NT2/D1 (cell line): ENCODE measurements around the gene LRBA.

Source experiments
- DNase-seq: peaks from one replicate; pipeline ENCODE4 v3.0.0-alpha.2; 2011; ENCODE audit warnings: low read depth, low spot score
- H3K27me3 ChIP-seq: 2 replicates; pipeline ENCODE4 v1.6.0; 2011; ENCODE audit warnings: mild to moderate bottlenecking; ENCODE audit not compliant: insufficient read length, insufficient read depth
- H3K36me3 ChIP-seq: 2 replicates; pipeline ENCODE4 v1.6.1; 2011; ENCODE audit warnings: mild to moderate bottlenecking, low read length, mixed read lengths; ENCODE audit not compliant: insufficient read depth, insufficient read length
- H3K4me1 ChIP-seq: 2 replicates; pipeline ENCODE4 v1.5.1; 2011; ENCODE audit not compliant: insufficient read depth, insufficient read length
- H3K4me3 ChIP-seq: 2 replicates; pipeline ENCODE4 v1.5.1; 2011; ENCODE audit warnings: low read depth; ENCODE audit not compliant: insufficient read length
- H3K9ac ChIP-seq: 2 replicates; pipeline ENCODE4 v1.6.0; 2011; ENCODE audit warnings: low read depth; ENCODE audit not compliant: insufficient read length
- H3K9me3 ChIP-seq: 2 replicates; pipeline ENCODE4 v1.5.1; 2011; ENCODE audit warnings: mild to moderate bottlenecking, low read length; ENCODE audit not compliant: insufficient read depth
- SUZ12 ChIP-seq: IDR thresholded peaks from 2 replicates; pipeline ENCODE4 v1.6.1; 2011; ENCODE audit not compliant: insufficient read length, insufficient read depth; ENCODE audit errors: extremely low read depth
- YY1 ChIP-seq: IDR thresholded peaks from 2 replicates; pipeline ENCODE4 v1.6.1; 2011; ENCODE audit not compliant: insufficient read length, insufficient read depth
- ZNF274 ChIP-seq: IDR thresholded peaks from 2 replicates; pipeline ENCODE4 v1.6.1; 2011; ENCODE audit warnings: mild to moderate bottlenecking, low read depth, low read length

Gene LRBA

DNA sequence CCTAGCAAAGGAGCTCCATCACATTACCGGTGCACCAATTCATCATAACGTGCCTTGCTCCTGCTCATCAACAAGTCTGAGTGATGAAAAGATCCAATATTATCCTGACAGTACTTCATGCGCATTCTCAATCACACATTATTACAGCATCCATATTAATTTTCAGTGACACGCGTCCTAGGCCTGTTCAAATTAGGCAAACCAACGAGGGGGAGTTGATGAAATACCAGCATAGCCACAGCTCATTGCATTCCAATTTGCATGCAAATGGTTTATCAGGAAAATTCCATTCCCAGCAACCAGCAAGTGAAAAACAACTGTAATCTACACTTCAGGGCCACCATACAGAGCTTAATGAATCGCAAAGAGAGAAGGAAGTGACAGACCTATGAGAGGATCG, 699.9 kb downstream of the LRBA start:
- Histone ChIP-seq H3K27me3 (no peaks in the 10 kb centered on the region), H3K9ac (no peak overlapping the region), H3K9me3 (no peaks in the 10 kb centered on the region), H3K36me3 (no peaks in the 10 kb centered on the region), H3K4me3 (no peak overlapping the region), H3K4me1 (no peaks in the 10 kb centered on the region)
- TF ChIP-seq YY1 (no peak), SUZ12 (no peak), ZNF274 (no peak)
- DNase-seq, result peak; percentile 18

GRCh38 chr4:150314031-150314430, 701.1 kb downstream of the LRBA start:
- H3K4me3 ChIP-seq, result no peak overlapping the region
- no peaks in the 10 kb centered on the region for H3K4me1 ChIP-seq
- H3K9me3 ChIP-seq, result no peaks in the 10 kb centered on the region
- TF ChIP-seq ZNF274 (no peak), YY1 (no peak), SUZ12 (no peak)
- H3K36me3 ChIP-seq, result no peaks in the 10 kb centered on the region
- H3K9ac ChIP-seq, result no peak overlapping the region
- no peak for DNase-seq
- H3K27me3 ChIP-seq, result no peaks in the 10 kb centered on the region

DNA sequence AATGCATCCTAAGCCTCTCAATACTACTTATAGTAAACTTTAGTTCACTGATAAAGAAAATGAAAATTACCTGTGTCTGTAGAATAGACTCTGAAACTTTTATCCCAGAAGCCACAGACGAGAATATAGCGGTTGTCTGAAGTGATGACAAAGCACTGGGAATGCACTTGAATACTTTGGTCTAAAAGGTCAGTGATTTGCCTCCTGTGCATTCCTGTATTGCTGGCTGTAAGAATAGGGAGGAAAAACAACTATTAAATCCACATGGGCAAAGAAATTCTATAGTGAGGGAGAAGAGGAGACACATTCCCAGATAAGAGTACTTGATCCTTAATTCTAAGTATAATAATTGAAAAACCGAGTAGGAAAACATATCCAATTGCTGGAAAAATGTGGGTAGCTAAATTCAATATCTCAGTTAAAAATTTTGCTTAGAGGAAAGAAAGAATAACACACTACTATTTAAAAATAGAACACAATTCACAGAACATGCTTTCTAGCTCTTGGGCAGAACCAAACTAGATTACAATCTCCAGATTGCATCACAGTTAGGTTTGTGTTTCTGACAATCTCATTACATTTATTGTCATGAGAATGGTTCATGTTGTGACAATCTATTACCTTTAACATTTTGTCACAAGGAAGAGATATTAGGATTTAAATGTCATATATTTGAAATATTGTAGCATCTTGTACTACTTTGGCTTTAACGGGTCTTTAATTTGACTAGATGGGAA, 704.8 kb downstream of the LRBA start:
- Histone ChIP-seq H3K9me3 (no peaks in the 10 kb centered on the region), H3K36me3 (no peaks in the 10 kb centered on the region), H3K9ac (no peak overlapping the region), H3K4me1 (no peaks in the 10 kb centered on the region), H3K4me3 (no peak overlapping the region), H3K27me3 (no peaks in the 10 kb centered on the region)
- no peak for TF ChIP-seq SUZ12
- TF ChIP-seq YY1, result no peak
- TF ChIP-seq ZNF274, result no peak
- DNase-seq, result no peak

DNA sequence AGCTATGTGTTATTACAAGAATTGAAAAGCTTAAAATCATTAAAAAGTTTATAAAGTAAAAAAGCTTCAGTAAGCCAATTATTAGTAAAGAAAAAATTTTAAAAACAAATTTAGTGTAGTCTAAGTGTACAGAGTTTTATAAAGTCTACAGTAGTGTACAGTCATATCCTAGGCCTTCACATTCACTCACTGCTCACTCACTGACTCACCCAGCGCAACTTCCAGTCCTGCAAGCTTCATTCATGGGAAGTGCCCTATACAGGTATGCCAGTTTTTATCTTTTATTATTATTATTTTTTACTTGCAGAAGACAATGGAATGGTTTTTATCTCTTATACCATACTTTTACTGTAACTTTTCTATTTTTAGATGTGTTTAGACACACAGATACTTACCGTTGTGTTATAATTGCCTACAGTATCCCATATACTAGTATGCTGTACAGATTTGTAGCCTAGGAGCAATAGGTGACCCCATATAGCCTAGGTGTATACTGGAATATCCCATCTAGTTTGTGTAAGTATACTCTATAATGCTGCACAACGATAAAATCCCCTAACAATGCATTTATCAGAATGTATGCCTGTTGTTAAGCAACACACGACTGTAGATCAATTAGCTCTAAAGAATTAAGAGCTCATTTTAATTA, 706.1 kb downstream of the LRBA start:
- Histone ChIP-seq H3K36me3 (no peaks in the 10 kb centered on the region), H3K27me3 (no peaks in the 10 kb centered on the region), H3K4me1 (no peaks in the 10 kb centered on the region), H3K9me3 (no peaks in the 10 kb centered on the region), H3K4me3 (no peak overlapping the region), H3K9ac (no peak overlapping the region)
- TF ChIP-seq ZNF274 (no peak), YY1 (no peak), SUZ12 (no peak)
- no peak for DNase-seq

DNA sequence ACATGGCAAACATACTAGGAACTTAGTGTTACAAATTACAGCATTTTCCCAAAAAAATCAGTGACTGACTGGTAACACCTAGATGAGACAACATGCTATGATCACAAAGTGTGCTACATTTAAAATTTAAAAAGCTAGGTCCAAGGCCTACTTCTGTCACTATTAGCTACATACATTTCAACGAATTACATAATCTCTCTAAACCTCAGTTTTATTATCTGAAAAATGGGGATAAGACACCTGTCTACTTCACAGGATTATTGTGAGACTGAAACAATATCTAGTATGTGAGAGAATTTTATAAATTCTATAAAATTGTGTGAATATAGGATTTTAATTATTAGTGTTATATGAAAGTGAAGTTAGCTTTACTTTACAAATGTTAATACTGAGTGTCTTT, 708.4 kb downstream of the LRBA start:
- Histone ChIP-seq H3K4me1 (no peaks in the 10 kb centered on the region), H3K9ac (no peak overlapping the region)
- DNase-seq, result no peak

DNA sequence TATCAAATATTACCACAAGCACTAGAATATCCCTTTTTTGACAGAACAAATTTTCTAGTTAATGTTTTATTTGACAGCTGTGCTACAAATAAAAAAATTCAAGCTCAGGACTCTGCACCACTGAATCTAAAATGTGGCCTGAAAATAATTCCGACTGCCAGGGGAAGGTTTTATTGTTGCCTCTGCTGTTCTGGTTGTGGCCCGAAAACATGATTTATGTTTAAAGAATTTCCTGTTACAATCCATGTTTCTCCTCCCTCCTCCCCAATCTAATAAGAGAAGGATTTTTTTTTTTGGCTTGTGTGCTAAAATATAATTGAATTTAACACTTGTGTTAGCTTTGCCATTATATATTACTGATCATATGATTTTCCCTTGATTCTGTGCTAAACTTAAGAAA, 709.1 kb downstream of the LRBA start:
- Histone ChIP-seq H3K36me3 (no peaks in the 10 kb centered on the region), H3K4me1 (no peaks in the 10 kb centered on the region), H3K4me3 (no peak overlapping the region), H3K9me3 (no peaks in the 10 kb centered on the region), H3K9ac (no peak overlapping the region), H3K27me3 (no peaks in the 10 kb centered on the region)
- no peak for TF ChIP-seq ZNF274
- no peak for TF ChIP-seq YY1
- no peak for DNase-seq

More for the DNA sequence above, 708.4 kb downstream of the LRBA start:
- H3K9me3 ChIP-seq, result no peaks in the 10 kb centered on the region
- no peak for TF ChIP-seq ZNF274
- no peak for TF ChIP-seq YY1
- TF ChIP-seq SUZ12, result no peak
- H3K36me3 ChIP-seq, result no peaks in the 10 kb centered on the region
- no peaks in the 10 kb centered on the region for H3K27me3 ChIP-seq
- H3K4me3 ChIP-seq, result no peak overlapping the region

DNA sequence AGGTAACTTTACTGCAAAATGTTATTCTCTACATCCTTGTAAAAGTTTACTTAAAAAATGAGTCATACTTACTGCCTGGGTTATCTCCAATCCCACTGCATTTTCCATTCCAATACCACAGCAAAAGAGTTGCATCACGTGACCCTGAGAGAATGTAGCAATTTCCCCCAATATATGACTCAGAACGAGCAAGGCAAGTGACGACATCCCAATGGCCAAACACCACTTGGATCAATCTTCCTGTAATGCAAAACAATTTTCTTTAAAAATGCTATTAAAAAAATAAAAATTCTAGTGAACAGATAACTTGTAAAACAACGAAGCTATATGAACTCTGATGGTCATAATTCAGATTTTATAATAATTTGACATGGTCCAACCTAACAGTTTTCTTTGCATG, 712.5 kb downstream of the LRBA start:
- H3K4me3 ChIP-seq, result no peak overlapping the region
- no peak for DNase-seq
- no peaks in the 10 kb centered on the region for H3K36me3 ChIP-seq
- no peaks in the 10 kb centered on the region for H3K9me3 ChIP-seq
- H3K9ac ChIP-seq, result no peak overlapping the region
- no peaks in the 10 kb centered on the region for H3K27me3 ChIP-seq
- TF ChIP-seq SUZ12 (no peak), ZNF274 (no peak), YY1 (no peak)
- no peaks in the 10 kb centered on the region for H3K4me1 ChIP-seq
